Stimulated activated naive B cell treated with anti-CD40 and anti-IgM and Interleukin-4, amounts not matched to agents 10 μg/mL and 1 μg/mL and 100 μg/mL, for 72 hours (primary cell): ENCODE results near the gene RGL2.
A peak's percentile ranks its signal among the peaks of the same experiment; 100 is the strongest.

Experiments
- ATAC-seq, 2 donors: fragments of 150-1000 bp; cut with Tn5 transposase; replicated peaks; 2 replicates each; pipeline ENCODE4 v1.10.0; 2021; ENCODE audit warnings: moderate library complexity in 1 of 2
- DNase-seq: peaks from one replicate; pipeline ENCODE4 v3.0.0; 2021
- H3K27ac Mint-ChIP-seq: one replicate; pipeline ENCODE4 v1.8.0; 2022; ENCODE audit warnings: mild to moderate bottlenecking, mixed read lengths
- H3K27me3 Mint-ChIP-seq, 2 donors: one replicate each; pipeline ENCODE4 v1.8.0; 2022; ENCODE audit warnings: mixed read lengths in 2 of 2
- H3K36me3 Mint-ChIP-seq, 2 donors: one replicate each; pipeline ENCODE4 v1.8.0; 2022; ENCODE audit warnings: mixed read lengths in 2 of 2, mild to moderate bottlenecking in 1 of 2
- H3K4me1 Mint-ChIP-seq, 2 donors: one replicate each; pipeline ENCODE4 v1.8.0; 2022; ENCODE audit warnings: mixed read lengths in 2 of 2, mild to moderate bottlenecking in 1 of 2
- H3K4me3 Mint-ChIP-seq, 2 donors: one replicate each; pipeline ENCODE4 v1.8.0; 2022; ENCODE audit warnings: mild to moderate bottlenecking in 2 of 2, mixed read lengths in 2 of 2, moderate library complexity in 1 of 2
- H3K9me3 Mint-ChIP-seq, 2 donors: one replicate each; pipeline ENCODE4 v1.8.0; 2022; ENCODE audit warnings: mixed read lengths in 2 of 2, mild to moderate bottlenecking in 1 of 2

Gene RGL2

GRCh38 chr6:33323623-33323948, 24.8 kb upstream of the RGL2 start:
- H3K27ac Mint-ChIP-seq, result peak overlapping the region; percentile 99
- H3K36me3 Mint-ChIP-seq, result peaks cover 35 to 41% of the 10 kb centered on the region in 2 donors
- H3K4me1 Mint-ChIP-seq, result peaks cover 38 to 52% of the 10 kb centered on the region in 2 donors
- no peaks in the 10 kb centered on the region for H3K27me3 Mint-ChIP-seq
- H3K4me3 Mint-ChIP-seq, result peak overlapping the region; percentile 90 to 97
- peak in 1 of 2 donors; percentile 3 for ATAC-seq
- no peak for DNase-seq
- no peaks in the 10 kb centered on the region for H3K9me3 Mint-ChIP-seq

- no peaks in the 10 kb centered on the region for H3K9me3 Mint-ChIP-seq
- peak overlapping the region; percentile 90 to 97 for H3K4me3 Mint-ChIP-seq
- no peaks in the 10 kb centered on the region for H3K27me3 Mint-ChIP-seq
- peaks cover 46 to 61% of the 10 kb centered on the region in 2 donors for H3K36me3 Mint-ChIP-seq
- H3K27ac Mint-ChIP-seq, result peak overlapping the region; percentile 44
- peaks cover 50 to 70% of the 10 kb centered on the region in 2 donors for H3K4me1 Mint-ChIP-seq
- ATAC-seq (no peak), DNase-seq (no peak)
Measured at GRCh38 chr6:33321227-33321626, 22.5 kb upstream of the RGL2 start.

- peak overlapping the region; percentile 90 to 97 for H3K4me3 Mint-ChIP-seq
- H3K9me3 Mint-ChIP-seq, result no peaks in the 10 kb centered on the region
Measured at GRCh38 chr6:33320315-33321181, 21.8 kb upstream of the RGL2 start.

GRCh38 chr6:33319939-33320314, 21.2 kb upstream of the RGL2 start:
- H3K4me1 Mint-ChIP-seq, result peaks cover 61 to 83% of the 10 kb centered on the region in 2 donors
- H3K36me3 Mint-ChIP-seq, result peaks cover 52 to 73% of the 10 kb centered on the region in 2 donors
- ATAC-seq, result no peak
- H3K27ac Mint-ChIP-seq, result peak overlapping the region; percentile 82
- H3K9me3 Mint-ChIP-seq, result no peaks in the 10 kb centered on the region
- H3K27me3 Mint-ChIP-seq, result no peaks in the 10 kb centered on the region
- H3K4me3 Mint-ChIP-seq, result peak overlapping the region; percentile 4 to 97
- DNase-seq, result no peak

More at GRCh38 chr6:33320315-33321181, 21.8 kb upstream of the RGL2 start:
- DNase-seq (no peak), ATAC-seq (no peak)
- Mint-ChIP-seq H3K27ac (peak overlapping the region; percentile 82), H3K27me3 (no peaks in the 10 kb centered on the region), H3K4me1 (peaks cover 54 to 77% of the 10 kb centered on the region in 2 donors), H3K36me3 (peaks cover 48 to 68% of the 10 kb centered on the region in 2 donors)

- peak overlapping the region; percentile 97 to 98 for H3K4me3 Mint-ChIP-seq
- peak overlapping the region; percentile 99 for H3K27ac Mint-ChIP-seq
- no peak for DNase-seq
- peaks cover 64 to 83% of the 10 kb centered on the region in 2 donors for H3K4me1 Mint-ChIP-seq
- H3K36me3 Mint-ChIP-seq, result peaks cover 56 to 82% of the 10 kb centered on the region in 2 donors
- no peaks in the 10 kb centered on the region for H3K9me3 Mint-ChIP-seq
- no peaks in the 10 kb centered on the region for H3K27me3 Mint-ChIP-seq
- no peak for ATAC-seq
Measured at GRCh38 chr6:33318426-33319073, 19.8 kb upstream of the RGL2 start.

GRCh38 chr6:33317669-33318425, 19.1 kb upstream of the RGL2 start, which contains the start of gene ZBTB22:
Gene ZBTB22 (minus strand): TSS chr6:33317744. CDS start chr6:33316916, 828 bp downstream.
- Mint-ChIP-seq H3K27ac (peak within 1 kb of the TSS; percentile 99), H3K9me3 (no peaks in the 10 kb centered on the region)

GRCh38 chr6:33317419-33317668, 18.6 kb upstream of the RGL2 start:
- H3K36me3 Mint-ChIP-seq, result peaks cover 63 to 87% of the 10 kb centered on the region in 2 donors
- peak overlapping the region; percentile 97 to 98 for H3K4me3 Mint-ChIP-seq
- ATAC-seq (no peak), DNase-seq (no peak)
- peak overlapping the region; percentile 83 for H3K27ac Mint-ChIP-seq
- peaks cover 61 to 86% of the 10 kb centered on the region in 2 donors for H3K4me1 Mint-ChIP-seq
- no peaks in the 10 kb centered on the region for H3K27me3 Mint-ChIP-seq
- H3K9me3 Mint-ChIP-seq, result no peaks in the 10 kb centered on the region

More at GRCh38 chr6:33317669-33318425, 19.1 kb upstream of the RGL2 start, which contains the start of gene ZBTB22:
- ATAC-seq (peak; percentile 58 to 64), DNase-seq (peak; percentile 92)
- no peaks in the 10 kb centered on the region for H3K27me3 Mint-ChIP-seq
- peak within 1 kb of the TSS; percentile 97 to 98 for H3K4me3 Mint-ChIP-seq
- H3K4me1 Mint-ChIP-seq, result peaks cover 63 to 81% of the 10 kb centered on the region in 2 donors
- peaks cover 62 to 87% of the 10 kb centered on the region in 2 donors for H3K36me3 Mint-ChIP-seq

GRCh38 chr6:33316603-33317418, 18.1 kb upstream of the RGL2 start:
- Mint-ChIP-seq H3K4me3 (peak overlapping the region; percentile 97 to 98), H3K4me1 (peaks cover 57 to 85% of the 10 kb centered on the region in 2 donors), H3K27me3 (no peaks in the 10 kb centered on the region), H3K9me3 (no peaks in the 10 kb centered on the region), H3K36me3 (peaks cover 62 to 87% of the 10 kb centered on the region in 2 donors), H3K27ac (peak overlapping the region; percentile 83)
- DNase-seq (no peak), ATAC-seq (no peak)

- no peak for DNase-seq
- Mint-ChIP-seq H3K36me3 (peaks cover 60 to 85% of the 10 kb centered on the region in 2 donors), H3K27ac (peak overlapping the region; percentile 82)
Measured at GRCh38 chr6:33315793-33316602, 17.3 kb upstream of the RGL2 start.

GRCh38 chr6:33314943-33315792, 16.4 kb upstream of the RGL2 start:
- ATAC-seq (no peak), DNase-seq (peak; percentile 32)
- Mint-ChIP-seq H3K27me3 (no peaks in the 10 kb centered on the region), H3K4me3 (peak overlapping the region; percentile 97), H3K27ac (peak overlapping the region; percentile 100), H3K9me3 (no peaks in the 10 kb centered on the region), H3K36me3 (peaks cover 55 to 81% of the 10 kb centered on the region in 2 donors), H3K4me1 (peaks cover 52 to 78% of the 10 kb centered on the region in 2 donors)

More at GRCh38 chr6:33315793-33316602, 17.3 kb upstream of the RGL2 start:
- Mint-ChIP-seq H3K4me1 (peaks cover 56 to 82% of the 10 kb centered on the region in 2 donors), H3K27me3 (no peaks in the 10 kb centered on the region), H3K9me3 (no peaks in the 10 kb centered on the region), H3K4me3 (peak overlapping the region; percentile 97)
- no peak for ATAC-seq

- Mint-ChIP-seq H3K36me3 (peaks cover 49 to 74% of the 10 kb centered on the region in 2 donors), H3K27me3 (no peaks in the 10 kb centered on the region), H3K9me3 (no peaks in the 10 kb centered on the region), H3K4me1 (peaks cover 45 to 72% of the 10 kb centered on the region in 2 donors), H3K27ac (peak overlapping the region; percentile 100), H3K4me3 (peak overlapping the region; percentile 97)
- peak; percentile 54 to 60 for ATAC-seq
- peak; percentile 74 for DNase-seq
Measured at GRCh38 chr6:33314515-33314942, 15.8 kb upstream of the RGL2 start.
